Endothelial cell of umbilical vein (primary cell): Measurements from ENCODE around the gene CDKN1C. TPM values are rescaled to one million over a fixed set of nuclear protein-coding genes. Genes with fewer than 3 reads are reported as not detected.

ENCODE experiments used
- BruUV-seq: library from RNA; stranded (reverse); fragments of 400-500 nt; replicated peaks from 2 replicates; lab custom pipeline; 2021; lab: Mats Ljungman, UMichigan
- CTCF ChIA-PET: fragments of 300-600, 350-600 bp; sonication (Branson Sonifier 250); formaldehyde crosslinking; loops from one replicate; lab custom pipeline; 2021; ENCODE audit warnings: antibody characterized with exemption, inconsistent platforms; lab: Charles Lee
- POLR2A ChIA-PET: fragments of 300-600, 350-600 bp; sonication (Branson Sonifier 250); formaldehyde crosslinking; loops from one replicate; lab custom pipeline; 2021; ENCODE audit warnings: antibody characterized with exemption, inconsistent platforms; lab: Charles Lee
- DNase-seq: peaks from one replicate; pipeline ENCODE4 v3.0.0-alpha.2; 2011; ENCODE audit warnings: low read depth, low spot score
- FAIRE-seq: peaks from 2 replicates; lab custom pipeline; 2011; peaks lifted over from hg19 to GRCh38; lab: Jason Lieb, UNC
- H2AFZ ChIP-seq: 2 replicates; pipeline ENCODE4 v1.6.0; 2012; ENCODE audit warnings: low read depth, low read length, control low read depth, inconsistent platforms
- H3K27ac ChIP-seq: 2 replicates; pipeline ENCODE4 v1.5.1; 2011; ENCODE audit warnings: low read depth, mild to moderate bottlenecking, control low read depth, low read length, moderate library complexity; ENCODE audit not compliant: insufficient read depth
- H3K27me3 ChIP-seq, 2 experiments: 2 replicates each; pipeline versions ENCODE4 v1.6.0 to v1.6.1; 2011; ENCODE audit warnings: low read length in 2 of 2, mixed read lengths in 1 of 2; ENCODE audit not compliant: control insufficient read depth in 2 of 2, insufficient read depth in 2 of 2
- H3K36me3 ChIP-seq, 2 experiments: 2 replicates in 1 of 2; 3 replicates in 1 of 2; pipeline ENCODE4 v1.5.1; 2011; ENCODE audit warnings: low read length in 2 of 2, mild to moderate bottlenecking in 1 of 2, moderate library complexity in 1 of 2; ENCODE audit not compliant: control insufficient read depth in 2 of 2, insufficient read depth in 2 of 2; ENCODE audit errors: extremely low read depth in 1 of 2
- H3K4me1 ChIP-seq: 3 replicates; pipeline ENCODE4 v1.5.1; 2011; ENCODE audit warnings: mild to moderate bottlenecking, low read length; ENCODE audit not compliant: control insufficient read depth, insufficient read depth; ENCODE audit errors: extremely low read depth
- H3K4me2 ChIP-seq: 2 replicates; pipeline ENCODE4 v1.6.1; 2011; ENCODE audit warnings: low read length, control low read depth, mixed read lengths; ENCODE audit not compliant: insufficient read depth
- H3K4me3 ChIP-seq, 3 experiments: fragments of 200-600 bp in 1 of 3; sonication (generic), shearing (Covaris generic) in 1 of 3; replicated peaks in 1 of 3; 2 replicates each; pipeline ENCODE4 v1.5.1; 2011 to 2016; ENCODE audit warnings: control low read depth in 3 of 3, low read length in 3 of 3, mild to moderate bottlenecking in 2 of 3, inconsistent platforms in 1 of 3, low read depth in 1 of 3, moderate library complexity in 1 of 3; ENCODE audit not compliant: insufficient read depth in 1 of 3
- H3K79me2 ChIP-seq: 2 replicates; pipeline ENCODE4 v1.6.0; 2012; ENCODE audit warnings: low read length, inconsistent platforms; ENCODE audit not compliant: control insufficient read depth, insufficient read depth
- H3K9ac ChIP-seq: replicated peaks from 2 replicates; pipeline ENCODE3; 2011; ENCODE audit warnings: low read length, control low read depth; ENCODE audit not compliant: insufficient read depth; ENCODE audit errors: extremely low read depth
- H3K9me1 ChIP-seq: replicated peaks from 3 replicates; pipeline ENCODE4 v1.6.0; 2011; ENCODE audit warnings: mild to moderate bottlenecking, low read length; ENCODE audit not compliant: control insufficient read depth, insufficient read depth; ENCODE audit errors: extremely low read depth
- H3K9me3 ChIP-seq: replicated peaks from 2 replicates; pipeline ENCODE4 v1.5.1; 2012; ENCODE audit warnings: low read length, inconsistent platforms; ENCODE audit not compliant: control insufficient read depth, insufficient read depth
- H4K20me1 ChIP-seq: replicated peaks from 2 replicates; pipeline ENCODE3; 2011; ENCODE audit warnings: mild to moderate bottlenecking, low read length; ENCODE audit not compliant: control insufficient read depth, insufficient read depth; ENCODE audit errors: extremely low read depth
- CTCF ChIP-seq, 2 donors: IDR thresholded peaks; 1 replicate in 1 of 2; 2 replicates in 1 of 2; pipeline ENCODE4 v1.5.1; 2011; ENCODE audit warnings: low read length in 2 of 2, mild to moderate bottlenecking in 2 of 2, moderate library complexity in 2 of 2, control low read depth in 1 of 2, inconsistent platforms in 1 of 2, low read depth in 1 of 2; ENCODE audit not compliant: insufficient read depth in 1 of 2; ENCODE audit errors: extremely low read depth in 1 of 2
- EZH2 ChIP-seq: IDR thresholded peaks from 2 replicates; pipeline ENCODE4 v1.6.1; 2012; ENCODE audit warnings: borderline replicate concordance, low read depth, mild to moderate bottlenecking, moderate library complexity, low read length, inconsistent platforms; ENCODE audit not compliant: severe bottlenecking
- FOS ChIP-seq: IDR thresholded peaks from 2 replicates; pipeline ENCODE4 v1.6.1; 2011; ENCODE audit warnings: mild to moderate bottlenecking, low read length, moderate library complexity, borderline replicate concordance; ENCODE audit not compliant: insufficient read depth
- GATA2 ChIP-seq: IDR thresholded peaks from 2 replicates; pipeline ENCODE4 v1.7.0; 2011; ENCODE audit warnings: low read depth, mild to moderate bottlenecking, moderate library complexity, mixed read lengths, low read length; ENCODE audit not compliant: insufficient read length, insufficient read depth
- JUN ChIP-seq: IDR thresholded peaks from 2 replicates; pipeline ENCODE4 v1.6.1; 2011; ENCODE audit warnings: borderline replicate concordance, low read depth; ENCODE audit not compliant: insufficient read length, insufficient read depth
- MAX ChIP-seq: IDR thresholded peaks from 2 replicates; pipeline ENCODE4 v1.6.1; 2011; ENCODE audit not compliant: insufficient read depth, insufficient read length
- MYC ChIP-seq: IDR thresholded peaks from one replicate; pipeline ENCODE4 v1.6.1; 2011; ENCODE audit warnings: mild to moderate bottlenecking, low read depth, low read length
- POLR2A ChIP-seq: IDR thresholded peaks from 2 replicates; pipeline ENCODE4 v1.6.1; 2012; ENCODE audit warnings: low read depth, mild to moderate bottlenecking, control low read depth, low read length
- POLR2AphosphoS5 ChIP-seq: IDR thresholded peaks from 2 replicates; pipeline ENCODE4 v1.6.1; 2012; ENCODE audit warnings: low read depth, mild to moderate bottlenecking, control low read depth, low read length, moderate library complexity; ENCODE audit not compliant: insufficient read depth
- dilution Hi-C: fragments of 300-500 bp; cut with MboI; formaldehyde crosslinking; loops from one replicate; pipeline ENCODE4 v1.15.0; 2019; ENCODE audit warnings: low sequenced_read_pairs; ENCODE audit not compliant: extremely low pct_ligation_motif_present
- intact Hi-C: fragments of 100-400 bp; cut with micrococcal nuclease; formaldehyde crosslinking; loops from one replicate; pipeline ENCODE4 v1.10.0; 2022
- polyA plus RNA-seq, 4 experiments: library from polyadenylated mRNA; depleted of rRNA in 3 of 4; stranded (reverse) in 3 of 4; unstranded in 1 of 4; fragments of >200 nt; gene quantifications; 2 replicates each; pipeline versions ENCODE4 v1.2.1 to v1.2.3, GENCODE V29; 2011 to 2012; ENCODE audit warnings: missing spikeins in 1 of 4
- total RNA-seq: library from RNA; stranded (reverse); gene quantifications from 2 replicates; pipeline ENCODE4 v1.2.3, GENCODE V29; 2021

Gene CDKN1C
- total and polyA plus RNA-seq, 2 donors (not counting 3 experiments of a cell fraction or from before 2014, with no cell fraction given), result 4.1 to 9.0 TPM

- Histone ChIP-seq H4K20me1 (no peaks in the 10 kb centered on the region), H3K4me2 (no peak overlapping the region), H3K9me3 (no peaks in the 10 kb centered on the region), H3K27ac (no peak overlapping the region), H2AFZ (no peak overlapping the region), H3K27me3 (no peaks in the 10 kb centered on the region), H3K36me3 (no peaks in the 10 kb centered on the region), H3K9me1 (no peaks in the 10 kb centered on the region), H3K4me3 (no peak overlapping the region), H3K4me1 (no peaks in the 10 kb centered on the region), H3K9ac (no peak overlapping the region), H3K79me2 (no peaks in the 10 kb centered on the region)
- ChIA-PET POLR2A (interaction anchor here (1.5 kb wide), 1 partner anchor 12 kb away, joined by 3 read pairs; the partner anchor contains the start of gene PHLDA2), CTCF (interaction anchor here (1.2 kb wide), 1 partner anchor 14 kb away, joined by 4 read pairs; no protein-coding TSS in a partner anchor)
- no peak for TF ChIP-seq JUN
- no peak for TF ChIP-seq POLR2A
- no peak for TF ChIP-seq MYC
- no peak for TF ChIP-seq POLR2AphosphoS5
- TF ChIP-seq GATA2, result no peak
- DNase-seq (no peak), FAIRE-seq (no peak)
- no TSS peak for BruUV-seq
- dilution Hi-C loops (no loop called here), intact Hi-C loops (no loop called here)
Observed at GRCh38 chr11:2916892-2917645, 31.5 kb upstream of the CDKN1C start.

GRCh38 chr11:2916114-2916891 is 30.7 kb upstream of the CDKN1C start:
- no peak overlapping the region for H3K4me2 ChIP-seq
- no peak overlapping the region for H3K27ac ChIP-seq
- H3K9me3 ChIP-seq, result no peaks in the 10 kb centered on the region
- H3K36me3 ChIP-seq, result no peaks in the 10 kb centered on the region
- H3K79me2 ChIP-seq, result no peaks in the 10 kb centered on the region
- H3K4me1 ChIP-seq, result no peaks in the 10 kb centered on the region
- no peak for FAIRE-seq
- dilution Hi-C loops, result no loop called here
- BruUV-seq, result no TSS peak
- no peaks in the 10 kb centered on the region for H4K20me1 ChIP-seq
- no peak overlapping the region for H3K4me3 ChIP-seq
- DNase-seq, result no peak
- H3K9me1 ChIP-seq, result no peaks in the 10 kb centered on the region
- POLR2A ChIA-PET, result interaction anchor here (1.5 kb wide), 1 partner anchor 13 kb away, joined by 3 read pairs; the partner anchor contains the start of gene PHLDA2
- TF ChIP-seq EZH2 (no peak), MYC (no peak), POLR2AphosphoS5 (no peak), POLR2A (no peak), JUN (no peak), MAX (no peak), FOS (no peak), GATA2 (no peak), CTCF (IDR thresholded peaks at IDR 0.05; ENCODE audit: extremely low read depth in 1 of 2, insufficient read depth in 1 of 2, low read depth in 1 of 2, low read length in 2 of 2) (no peak)
- CTCF ChIA-PET, result interaction anchor here (1.2 kb wide), 1 partner anchor 13 kb away, joined by 4 read pairs; no protein-coding TSS in a partner anchor
- no peaks in the 10 kb centered on the region for H3K27me3 ChIP-seq
- no peak overlapping the region for H2AFZ ChIP-seq
- intact Hi-C loops, result no loop called here
- H3K9ac ChIP-seq, result no peak overlapping the region
